ENCODE measurements around the gene YKT6.

Gene YKT6

GRCh38 chr7:44184873-44185446 lies 15.8 kb upstream of the YKT6 start:
- no peak for TF ChIP-seq CTCF (IDR thresholded peaks at IDR 0.05)

- TF ChIP-seq CTCF (IDR thresholded peaks at IDR 0.05) = no peak
Observed at GRCh38 chr7:44185729-44186128, 15.0 kb upstream of the YKT6 start.

- TF ChIP-seq CTCF (IDR thresholded peaks at IDR 0.05) = no peak
Observed at GRCh38 chr7:44186736-44187135, 14.0 kb upstream of the YKT6 start.

GRCh38 chr7:44187636-44188416 lies 13.0 kb upstream of the YKT6 start:
- no peak for TF ChIP-seq CTCF (IDR thresholded peaks at IDR 0.05)

- TF ChIP-seq CTCF (IDR thresholded peaks at IDR 0.05) = no peak
Observed at GRCh38 chr7:44188480-44189225, 12.1 kb upstream of the YKT6 start.

GRCh38 chr7:44189286-44189992 lies 11.3 kb upstream of the YKT6 start, which contains the start of gene GCK:
Gene GCK, minus strand, starts transcription at chr7:44189439. Its CDS starts 486 bp downstream, at chr7:44188953.
- TF ChIP-seq CTCF (IDR thresholded peaks at IDR 0.05) = no peak
